DOHH2 (cell line): ENCODE results near the gene RNLS.

ENCODE experiments used
- H3F3A ChIP-seq: fragments of 200-600 bp; sonication (generic), shearing (Covaris generic); 2 replicates; pipeline ENCODE4 v1.6.0; 2016; ENCODE audit warnings: antibody characterized with exemption, mild to moderate bottlenecking; ENCODE audit not compliant: control insufficient read depth, insufficient read depth
- H3K27ac ChIP-seq: fragments of 200-600 bp; sonication (generic); 2 replicates; pipeline ENCODE4 v1.5.1; 2014; ENCODE audit warnings: low read depth, mild to moderate bottlenecking, low read length, moderate library complexity
- H3K27me3 ChIP-seq: fragments of 200-600 bp; sonication (generic); 2 replicates; pipeline ENCODE4 v1.6.1; 2014; ENCODE audit warnings: mild to moderate bottlenecking, low read length, mixed read lengths; ENCODE audit not compliant: control insufficient read depth
- H3K36me3 ChIP-seq: fragments of 200-600 bp; sonication (generic); 2 replicates; pipeline ENCODE4 v1.6.1; 2014; ENCODE audit warnings: mild to moderate bottlenecking, low read length, moderate library complexity, mixed read lengths; ENCODE audit not compliant: control insufficient read depth
- H3K4me1 ChIP-seq: fragments of 200-600 bp; sonication (generic); 2 replicates; pipeline ENCODE4 v1.6.1; 2014; ENCODE audit warnings: mild to moderate bottlenecking, low read length, mixed read lengths; ENCODE audit not compliant: control insufficient read depth
- H3K4me2 ChIP-seq: fragments of 200-600 bp; sonication (generic); 2 replicates; pipeline ENCODE4 v1.6.0; 2014; ENCODE audit warnings: mild to moderate bottlenecking, low read length, moderate library complexity
- H3K4me3 ChIP-seq: fragments of 200-600 bp; sonication (generic); 2 replicates; pipeline ENCODE4 v1.5.1; 2014; ENCODE audit warnings: mild to moderate bottlenecking, low read length, mixed read lengths
- H3K79me2 ChIP-seq: fragments of 200-600 bp; sonication (generic); 2 replicates; pipeline ENCODE4 v1.6.1; 2014; ENCODE audit warnings: mild to moderate bottlenecking, low read length, mixed read lengths; ENCODE audit not compliant: control insufficient read depth
- H3K9me2 ChIP-seq: fragments of 200-600 bp; sonication (generic); replicated peaks from 2 replicates; pipeline ENCODE4 v1.6.1; 2014; ENCODE audit warnings: mild to moderate bottlenecking, low read length, mixed read lengths; ENCODE audit not compliant: control insufficient read depth
- H3K9me3 ChIP-seq: fragments of 200-600 bp; sonication (generic); 2 replicates; pipeline ENCODE4 v1.6.1; 2014; ENCODE audit warnings: antibody characterized with exemption, low read length, mixed read lengths; ENCODE audit not compliant: control insufficient read depth, insufficient read depth
- H4K20me1 ChIP-seq: fragments of 200-600 bp; sonication (generic); 2 replicates; pipeline ENCODE4 v1.6.0; 2014; ENCODE audit warnings: low read depth, mild to moderate bottlenecking, antibody characterized with exemption, low read length, moderate library complexity; ENCODE audit not compliant: control insufficient read depth, insufficient read depth
- CTCF ChIP-seq: fragments of 200-600 bp; sonication (generic); IDR thresholded peaks from one replicate; pipeline ENCODE4 v1.5.1; 2014; ENCODE audit warnings: antibody characterized with exemption, mild to moderate bottlenecking, low read depth, low read length; ENCODE audit not compliant: poor library complexity, severe bottlenecking
- EZH2phosphoT487 ChIP-seq: fragments of 200-600 bp; sonication (generic); IDR thresholded peaks from 2 replicates; pipeline ENCODE4 v1.6.1; 2017; ENCODE audit warnings: borderline replicate concordance, mild to moderate bottlenecking, antibody characterized with exemption, low read length, moderate library complexity, mixed read lengths

RNLS gene

GRCh38 chr10:88330174-88330573 lies 252.9 kb downstream of the RNLS start:
- H3K36me3 ChIP-seq = no peaks in the 10 kb centered on the region; the same call in 1 of the 2 replicates
- no peaks in the 10 kb centered on the region for H3K27me3 ChIP-seq
- TF ChIP-seq CTCF (no peak), EZH2phosphoT487 (no peak)
- no peaks in the 10 kb centered on the region for H3F3A ChIP-seq
- peaks cover 32% of the 10 kb centered on the region for H3K4me1 ChIP-seq
- H4K20me1 ChIP-seq = no peaks in the 10 kb centered on the region
- no peaks in the 10 kb centered on the region for H3K9me2 ChIP-seq
- no peak overlapping the region for H3K4me3 ChIP-seq
- H3K4me2 ChIP-seq = no peak overlapping the region
- no peak overlapping the region for H3K27ac ChIP-seq
- no peaks in the 10 kb centered on the region for H3K79me2 ChIP-seq
- H3K9me3 ChIP-seq = no peaks in the 10 kb centered on the region

GRCh38 chr10:88322324-88323063 lies 260.6 kb downstream of the RNLS start:
- Histone ChIP-seq H3K79me2 (no peaks in the 10 kb centered on the region), H3K27me3 (no peaks in the 10 kb centered on the region), H3F3A (peaks cover 4% of the 10 kb centered on the region; the same call in 1 of the 2 replicates), H3K36me3 (peaks cover 22% of the 10 kb centered on the region), H3K9me2 (no peaks in the 10 kb centered on the region), H4K20me1 (no peaks in the 10 kb centered on the region), H3K27ac (no peak overlapping the region; the same call in 1 of the 2 replicates), H3K4me3 (0 out of 2 replicates have a peak overlapping the region, but pooled peaks have one; percentile 0), H3K4me1 (peaks cover 25% of the 10 kb centered on the region), H3K9me3 (peaks cover 48% of the 10 kb centered on the region), H3K4me2 (peak overlapping the region; percentile 3)
- TF ChIP-seq CTCF (no peak), EZH2phosphoT487 (no peak)

GRCh38 chr10:88319960-88320517 lies 263.1 kb downstream of the RNLS start:
- H3K9me3 ChIP-seq = peaks cover 48% of the 10 kb centered on the region
- no peaks in the 10 kb centered on the region for H3K9me2 ChIP-seq
- peaks cover 37% of the 10 kb centered on the region for H3K4me1 ChIP-seq
- no peak overlapping the region for H3K4me2 ChIP-seq
- no peak overlapping the region for H3K4me3 ChIP-seq
- peaks cover 22% of the 10 kb centered on the region for H3K36me3 ChIP-seq
- no peak overlapping the region for H3K27ac ChIP-seq
- H3F3A ChIP-seq = peaks cover 4% of the 10 kb centered on the region; the same call in 1 of the 2 replicates
- no peaks in the 10 kb centered on the region for H4K20me1 ChIP-seq
- no peak for TF ChIP-seq EZH2phosphoT487
- no peak for TF ChIP-seq CTCF
- H3K79me2 ChIP-seq = no peaks in the 10 kb centered on the region
- no peaks in the 10 kb centered on the region for H3K27me3 ChIP-seq
